Measurements from ENCODE around the gene SPATA21.

The SPATA21 gene

DNA sequence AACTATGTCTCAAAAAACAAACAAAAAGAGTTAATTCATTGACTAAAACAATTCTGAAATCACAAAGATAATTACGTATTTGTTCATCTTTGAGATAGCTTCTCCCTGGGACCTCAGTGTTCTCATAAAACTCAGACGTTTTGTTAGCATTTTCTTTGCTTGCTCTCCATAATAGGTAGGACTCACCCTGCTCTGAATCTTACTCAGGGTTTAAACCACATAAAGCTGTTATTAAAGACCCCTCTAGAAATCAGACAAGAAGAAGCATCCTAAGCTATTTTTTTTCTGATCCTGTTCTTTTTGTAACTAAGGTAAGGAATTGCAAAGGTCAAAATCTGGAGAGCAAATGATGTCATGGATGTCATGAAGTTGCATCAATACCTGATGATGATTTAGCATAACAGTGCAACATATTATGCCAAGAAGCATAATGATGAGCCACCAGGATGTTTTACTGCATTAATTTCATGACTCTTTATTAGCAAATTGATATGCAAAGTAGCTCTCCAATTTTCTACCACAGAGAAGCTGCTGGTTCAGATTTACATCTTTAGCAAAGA is 87.3 kb downstream of the SPATA21 start:
- no peak for DNase-seq (ENCODE audit: low read depth)
